GM18520 (cell line): Measurements from ENCODE around the gene STARD13.

Source experiments
- ATAC-seq: cut with Tn5 transposase; IDR thresholded peaks from one replicate; pipeline ENCODE4 v1.9.1; 2021; ENCODE audit not compliant: unreplicated experiment

STARD13 gene

DNA sequence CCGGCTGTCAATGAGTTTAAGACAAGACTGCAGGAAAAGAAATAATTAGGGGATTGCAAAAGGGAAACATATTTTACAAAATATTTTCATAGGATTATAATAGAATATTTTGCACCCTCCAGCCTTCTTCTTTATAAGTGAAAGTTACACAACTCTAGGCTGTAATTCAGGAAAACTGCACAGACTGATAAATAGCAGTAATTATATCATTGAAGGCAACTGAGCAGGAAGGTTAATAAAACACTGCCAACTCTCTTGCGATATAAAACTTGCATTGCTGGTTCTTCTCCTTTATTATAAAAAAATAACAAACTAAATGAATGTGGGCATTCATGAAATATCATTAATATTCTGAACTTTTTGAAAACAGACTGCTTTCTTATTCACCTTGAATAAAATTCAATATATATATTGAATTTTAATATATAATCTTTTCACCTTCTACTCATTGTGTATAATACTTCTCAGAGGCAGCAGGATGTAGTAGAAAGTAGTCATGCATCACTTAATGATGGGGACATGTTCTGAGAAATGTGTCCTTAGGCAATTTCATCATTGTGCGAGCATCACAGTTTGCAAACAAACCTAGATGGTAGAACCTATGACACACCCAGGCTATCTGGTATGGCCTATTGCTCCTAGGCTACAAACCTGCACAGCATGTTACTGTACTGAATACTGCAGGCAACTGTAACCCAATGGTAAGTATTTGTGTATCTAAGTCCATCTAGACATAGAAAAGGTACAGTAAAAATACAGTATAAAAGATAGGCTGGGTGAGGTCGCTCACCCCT, 24.9 kb upstream of the STARD13 start:
- ATAC-seq: no peak

DNA sequence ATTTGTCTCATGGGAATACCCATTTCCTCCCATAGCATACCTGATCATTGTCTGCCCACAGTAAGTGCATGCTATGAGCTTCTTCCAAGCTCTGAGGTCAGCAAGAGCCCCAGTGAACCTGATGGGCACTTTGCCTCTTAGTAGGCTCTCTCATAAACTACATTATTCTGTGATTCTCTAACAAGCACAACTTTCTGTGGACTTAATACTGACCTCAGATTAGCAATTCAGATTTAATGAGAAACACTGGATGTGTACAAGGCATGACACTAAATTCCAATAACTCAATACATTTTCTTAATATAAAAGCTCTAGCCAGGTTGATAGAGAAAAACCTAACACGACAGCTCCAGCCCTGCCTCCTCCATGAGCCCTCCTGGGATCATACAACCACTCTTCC, 23.3 kb upstream of the STARD13 start:
- ATAC-seq: no peak

DNA sequence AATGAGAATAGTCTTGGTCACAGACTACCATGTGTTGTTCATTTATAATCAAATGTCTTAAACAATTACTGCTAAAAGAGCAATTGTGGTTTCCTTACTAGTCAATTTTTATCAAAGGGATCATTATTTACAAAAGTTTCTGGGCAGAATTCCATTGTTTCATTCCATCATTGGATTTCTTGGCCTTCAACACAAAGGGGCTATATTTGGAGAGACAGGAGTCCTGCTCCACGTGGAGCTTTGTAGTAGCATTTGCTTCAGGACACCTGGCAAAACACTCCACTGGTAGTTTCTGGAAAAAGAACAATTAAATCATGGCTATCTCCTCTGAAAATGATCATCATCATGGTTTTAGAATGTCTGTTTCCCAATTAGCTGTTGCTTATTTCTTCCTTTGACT, 22.3 kb upstream of the STARD13 start:
- ATAC-seq: no peak

DNA sequence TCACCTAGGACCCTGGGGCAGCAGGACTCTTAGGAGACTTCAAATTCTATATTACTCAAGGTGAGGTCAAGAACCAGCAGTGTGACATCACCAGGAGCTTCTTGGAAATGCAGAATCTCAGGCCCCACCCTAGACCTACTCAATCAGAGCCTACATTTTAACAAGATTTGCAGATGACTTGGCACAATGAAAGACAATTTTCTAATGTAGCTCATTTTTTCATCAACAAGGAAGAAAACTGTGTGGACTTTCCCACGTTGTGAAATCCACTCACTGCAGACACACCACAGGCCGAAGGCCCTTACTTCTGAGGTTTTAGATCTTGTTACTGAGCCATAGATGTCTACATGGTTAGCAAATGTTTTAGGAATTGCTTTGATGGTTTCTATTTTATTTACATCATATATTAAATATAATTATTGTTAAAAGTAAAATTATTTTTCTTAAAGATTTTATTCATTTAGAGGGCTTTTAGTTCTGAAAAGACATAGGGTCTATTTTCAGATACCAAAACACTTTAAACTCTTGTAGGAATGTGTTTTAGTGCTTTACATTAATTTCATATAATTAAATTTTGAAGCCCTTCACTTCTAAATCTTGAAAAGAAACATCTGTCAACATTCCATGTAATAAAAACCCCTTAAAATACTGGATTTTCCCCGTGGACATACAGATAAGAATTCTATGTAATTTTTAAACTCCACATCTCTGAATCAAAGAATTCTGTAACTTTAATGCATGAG, 18.5 kb upstream of the STARD13 start:
- ATAC-seq: no peak

DNA sequence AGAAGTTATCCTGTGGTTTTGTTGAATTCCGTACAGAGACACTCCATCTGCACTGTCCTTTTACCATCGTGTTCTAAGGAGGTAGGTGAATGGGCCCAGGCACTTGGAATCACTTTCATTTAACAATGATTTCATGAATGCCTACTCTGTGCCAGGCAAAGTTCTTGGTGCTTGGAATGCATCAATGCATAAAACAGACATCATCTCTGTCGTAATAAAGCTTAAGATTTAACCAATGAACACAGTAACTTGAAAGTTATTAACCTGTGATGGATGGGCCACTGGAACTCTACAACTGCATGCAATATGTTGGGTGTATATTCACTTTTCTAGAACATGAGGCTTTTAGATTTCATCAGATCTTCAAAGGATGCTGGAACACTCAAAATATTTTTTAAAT, 14.1 kb upstream of the STARD13 start:
- ATAC-seq: no peak

DNA sequence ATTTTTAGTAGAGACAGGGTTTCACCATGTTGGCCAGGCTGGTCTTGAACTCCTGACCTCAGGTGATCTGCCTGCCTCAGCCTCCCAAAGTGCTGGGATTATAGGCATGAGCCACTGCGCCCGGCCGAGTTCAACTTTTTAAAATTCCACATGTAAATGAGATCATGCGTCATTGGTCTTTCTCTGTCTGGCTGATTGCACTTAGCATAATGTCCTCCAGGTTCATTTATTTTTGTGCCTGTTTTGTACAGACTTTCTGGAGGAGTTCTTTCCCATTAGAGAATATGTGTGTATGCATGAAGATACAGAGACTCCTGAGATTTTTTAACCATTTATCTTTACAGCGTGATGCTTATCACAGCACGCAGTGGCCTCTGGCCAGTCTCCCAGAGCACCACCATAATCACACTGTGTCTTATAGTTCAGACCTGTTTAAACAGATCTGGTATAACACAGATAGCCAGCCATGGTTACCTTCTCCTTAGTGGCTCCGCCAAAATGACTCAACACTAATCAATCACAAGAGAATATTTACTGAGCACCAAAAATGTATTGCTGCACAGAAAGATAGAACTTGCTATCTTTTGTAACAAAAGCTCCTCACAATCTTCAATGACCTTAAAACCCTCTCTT, 11.4 kb upstream of the STARD13 start:
- ATAC-seq: no peak

DNA sequence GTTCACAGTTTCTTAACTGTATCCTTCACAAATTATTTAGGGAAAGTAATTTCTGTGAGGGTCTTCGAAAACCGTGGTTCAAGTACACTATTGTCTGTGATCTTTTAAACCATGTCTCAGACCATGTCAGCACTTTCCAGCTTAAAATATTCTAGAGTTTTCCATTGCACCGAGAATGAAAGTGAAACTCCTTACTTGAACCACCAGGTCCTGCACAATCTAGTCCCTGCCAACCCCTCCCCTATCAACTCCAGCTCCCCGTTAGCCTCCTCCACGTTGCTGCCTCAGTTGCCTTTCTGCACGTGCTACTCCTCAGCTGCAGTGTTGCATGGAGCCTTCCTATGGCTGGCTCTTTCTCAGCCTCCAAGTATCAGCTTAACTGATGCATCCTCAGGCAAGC, 7.2 kb upstream of the STARD13 start:
- ATAC-seq: no peak

DNA sequence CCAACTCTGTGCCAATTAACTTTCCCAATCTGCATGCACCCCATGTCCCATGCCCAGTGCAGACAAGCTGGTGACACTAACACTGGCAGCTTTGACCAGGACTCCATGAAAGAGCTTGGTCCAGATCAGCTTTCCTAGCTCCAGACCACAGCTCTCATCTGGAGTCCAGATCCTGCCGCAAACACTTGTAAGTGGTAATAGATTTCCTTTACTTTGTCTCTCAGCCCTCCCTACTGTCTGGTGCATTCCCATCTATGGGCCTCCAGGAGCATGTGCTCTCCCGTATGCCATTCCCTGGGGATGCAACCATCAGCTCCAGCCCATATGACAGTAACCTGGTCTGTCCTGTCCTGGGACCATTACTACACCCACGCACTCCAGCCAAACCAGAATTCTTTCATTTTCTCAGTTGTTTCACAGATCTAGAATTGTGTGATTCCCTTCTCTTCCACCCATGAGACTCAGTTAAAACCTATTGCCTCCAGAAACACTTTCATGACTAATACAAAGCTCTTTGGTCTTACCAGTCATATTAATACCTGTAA, 4.9 kb upstream of the STARD13 start:
- no peak for ATAC-seq

DNA sequence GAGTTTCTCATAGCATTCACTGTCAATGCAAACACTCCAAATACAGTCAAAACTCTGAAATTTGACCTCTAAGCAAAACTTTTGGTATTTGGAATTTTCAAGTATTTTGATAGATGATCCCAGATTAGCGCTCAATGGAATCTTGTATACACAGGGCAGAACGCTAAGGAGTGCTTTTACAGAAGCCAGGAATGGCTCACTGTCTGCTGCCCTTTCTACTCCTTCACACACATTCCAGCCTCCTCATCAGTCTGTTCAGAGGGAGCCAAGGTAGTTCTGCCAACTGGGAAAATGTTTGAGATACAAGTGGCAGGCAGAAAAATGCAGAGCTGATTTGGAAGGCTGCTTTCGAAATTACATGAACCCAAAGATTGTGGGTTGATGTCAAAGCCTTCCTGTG, 4.4 kb upstream of the STARD13 start:
- no peak for ATAC-seq

DNA sequence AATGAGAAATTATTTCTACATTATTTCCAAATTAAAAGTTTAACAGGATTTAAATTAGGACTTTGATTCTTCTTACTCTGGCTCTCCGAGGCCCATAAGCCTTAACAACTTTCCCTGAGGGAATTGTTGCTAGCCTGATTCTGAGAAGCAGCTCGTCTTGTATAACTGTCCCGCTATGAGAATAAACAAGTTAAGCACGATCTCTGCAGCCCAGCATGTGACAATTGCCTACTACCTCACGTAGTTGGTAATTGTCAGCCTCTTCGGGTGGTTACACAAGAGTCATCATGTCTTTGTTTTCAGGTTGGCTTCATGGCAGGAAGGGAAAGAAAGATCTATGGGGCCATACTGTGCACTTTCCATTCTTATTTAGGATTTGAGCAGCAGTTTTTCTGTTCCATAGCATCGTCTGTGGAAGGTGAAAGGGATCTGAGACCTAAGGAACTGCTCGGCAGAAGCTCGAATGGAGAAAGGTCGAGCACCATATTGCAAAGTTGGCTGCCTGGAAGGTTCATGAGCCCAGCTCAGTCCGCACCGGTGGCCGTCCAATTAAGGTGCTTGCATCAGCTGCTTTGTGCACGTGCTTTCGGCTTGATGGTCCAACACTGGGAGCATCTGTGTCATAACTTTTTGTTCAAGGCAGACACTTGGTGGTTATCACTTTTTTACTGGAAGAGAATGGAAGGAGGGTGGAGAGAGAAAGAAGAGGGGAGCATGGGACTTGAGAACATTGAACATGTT, 1.8 kb upstream of the STARD13 start:
- ATAC-seq: no peak

DNA sequence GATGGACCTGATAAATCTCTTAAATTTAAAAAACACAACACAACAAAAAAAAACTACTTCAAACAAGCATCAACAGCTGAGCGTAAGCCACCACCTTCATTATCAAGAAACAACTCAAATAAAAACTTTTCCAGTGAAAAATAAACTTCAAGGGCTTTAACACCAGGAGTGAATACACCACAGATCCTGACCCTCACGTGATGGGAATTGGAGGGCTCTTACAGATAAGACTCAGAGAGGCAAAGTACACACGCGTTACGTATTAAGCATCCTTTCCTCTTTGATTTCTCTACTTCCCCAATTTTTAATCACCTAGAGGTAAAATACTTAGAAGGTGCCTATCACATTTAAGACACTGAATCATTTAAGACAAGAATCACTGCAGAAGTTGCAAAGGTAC, 573 bp upstream of the STARD13 start:
- ATAC-seq: no peak

DNA sequence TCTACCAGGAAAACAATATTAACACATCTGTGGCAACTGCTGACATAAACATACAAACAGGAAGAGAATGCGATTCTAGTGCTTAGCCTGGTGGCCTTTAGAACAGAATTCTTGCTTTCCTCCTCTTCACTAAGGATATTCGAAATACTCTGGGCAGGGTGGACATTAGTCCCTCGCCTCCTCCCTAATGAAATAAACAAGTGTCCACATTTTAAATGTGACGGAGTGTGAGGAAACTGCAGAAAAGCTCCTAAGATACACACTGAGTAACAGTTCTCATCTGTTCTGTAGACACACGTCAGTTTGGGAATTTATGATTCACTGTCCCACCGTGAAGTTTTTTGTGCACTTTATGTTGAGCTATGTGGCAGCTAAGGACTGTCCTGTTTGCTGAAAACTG, 639 bp downstream of the STARD13 start:
- no peak for ATAC-seq

DNA sequence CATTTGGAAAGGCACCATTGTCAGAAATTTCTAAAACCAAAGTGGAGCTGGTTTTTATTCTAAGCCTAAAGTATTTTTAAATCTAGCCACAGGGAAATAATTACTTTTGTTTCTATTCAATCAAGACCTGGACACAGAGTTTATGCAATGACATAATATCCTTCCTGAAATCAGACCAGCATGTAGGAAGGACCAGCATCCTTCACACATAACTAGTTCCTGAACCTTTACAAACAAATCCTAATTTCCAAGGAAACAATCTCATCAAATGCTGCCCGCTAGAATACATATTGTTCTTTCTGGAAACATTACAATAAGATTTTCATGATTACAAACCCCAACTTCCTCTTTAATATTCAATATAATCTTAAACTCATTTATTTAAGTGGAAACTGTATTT, 1.5 kb downstream of the STARD13 start:
- no peak for ATAC-seq

DNA sequence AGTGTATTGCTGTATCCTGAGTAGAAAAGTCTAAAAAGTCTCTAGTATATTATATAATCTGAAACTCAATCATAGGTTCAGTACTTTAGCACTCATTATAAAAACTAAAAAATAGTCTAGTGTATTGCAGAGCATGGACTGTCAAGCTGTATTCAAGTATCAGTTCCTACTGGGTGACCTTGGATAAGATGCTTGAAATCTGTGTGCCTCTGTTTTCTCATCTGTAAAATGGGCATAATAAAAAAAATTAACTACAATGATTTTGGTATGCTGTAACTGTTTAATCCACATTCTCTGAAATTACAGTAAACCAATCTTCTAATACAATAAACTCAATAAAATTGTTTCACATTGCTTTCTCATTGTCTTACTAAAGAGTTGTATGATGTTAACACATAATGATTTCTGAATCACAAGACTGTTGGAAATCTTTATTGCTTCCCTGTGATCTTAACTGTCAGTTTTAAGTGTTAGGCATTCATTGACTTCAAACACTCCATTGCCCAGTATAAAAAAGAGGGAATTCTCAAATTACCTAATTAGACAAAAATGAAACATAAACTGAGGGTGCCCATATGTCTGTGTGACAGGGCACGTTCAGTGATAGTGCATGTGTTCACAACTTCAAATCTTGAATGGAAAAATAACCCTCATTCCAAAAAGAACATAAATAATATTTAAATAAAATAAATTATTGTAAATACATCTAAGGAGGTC, 2.2 kb downstream of the STARD13 start:
- no peak for ATAC-seq

DNA sequence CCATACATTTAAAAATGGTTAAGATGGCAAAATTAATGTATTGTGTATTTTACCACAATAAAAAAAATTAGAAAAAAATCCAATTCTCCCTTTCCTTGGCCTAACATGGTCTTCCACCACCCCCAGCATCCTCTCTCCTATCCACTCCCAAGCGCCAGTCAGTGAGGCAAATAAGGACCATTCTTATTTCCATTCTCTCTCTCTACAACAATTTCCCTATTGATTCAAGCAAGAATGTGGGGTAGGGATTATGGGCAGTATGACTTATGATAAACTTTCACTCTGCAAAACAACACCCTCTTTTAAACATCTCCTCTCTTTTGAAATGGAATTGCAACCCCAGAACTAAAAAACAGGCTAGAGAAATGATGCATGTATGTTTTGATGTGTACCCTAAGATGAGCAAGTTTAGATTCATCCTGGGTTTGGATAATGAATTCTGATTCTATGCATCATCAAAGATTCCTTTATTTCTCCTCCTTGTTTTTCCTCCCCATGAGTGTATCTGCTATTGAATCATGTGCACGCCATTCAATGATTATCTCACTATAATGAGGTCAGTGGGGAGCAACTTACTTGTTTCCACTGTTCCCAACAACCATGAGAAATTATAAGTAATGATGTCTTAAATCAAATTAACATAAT, 3.5 kb downstream of the STARD13 start:
- no peak for ATAC-seq

DNA sequence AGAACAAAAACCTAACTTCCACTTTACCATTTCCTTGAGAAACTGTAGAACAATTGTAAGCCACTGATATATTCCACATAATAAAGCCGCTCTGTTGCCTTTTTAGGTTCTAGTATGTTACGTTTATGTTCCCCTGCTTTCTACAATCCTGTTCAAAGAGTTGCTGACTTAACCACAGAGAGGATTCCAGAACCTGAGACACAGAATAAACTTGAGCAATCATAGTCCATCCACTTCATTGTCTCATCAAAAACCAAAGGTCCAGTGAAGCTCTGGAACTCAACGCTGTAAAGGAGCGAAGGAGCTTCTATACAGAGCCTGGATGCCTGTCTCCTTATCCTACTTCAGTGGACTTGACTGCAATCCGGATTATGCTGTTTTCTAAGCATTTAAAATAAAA, 4.6 kb downstream of the STARD13 start:
- no peak for ATAC-seq

DNA sequence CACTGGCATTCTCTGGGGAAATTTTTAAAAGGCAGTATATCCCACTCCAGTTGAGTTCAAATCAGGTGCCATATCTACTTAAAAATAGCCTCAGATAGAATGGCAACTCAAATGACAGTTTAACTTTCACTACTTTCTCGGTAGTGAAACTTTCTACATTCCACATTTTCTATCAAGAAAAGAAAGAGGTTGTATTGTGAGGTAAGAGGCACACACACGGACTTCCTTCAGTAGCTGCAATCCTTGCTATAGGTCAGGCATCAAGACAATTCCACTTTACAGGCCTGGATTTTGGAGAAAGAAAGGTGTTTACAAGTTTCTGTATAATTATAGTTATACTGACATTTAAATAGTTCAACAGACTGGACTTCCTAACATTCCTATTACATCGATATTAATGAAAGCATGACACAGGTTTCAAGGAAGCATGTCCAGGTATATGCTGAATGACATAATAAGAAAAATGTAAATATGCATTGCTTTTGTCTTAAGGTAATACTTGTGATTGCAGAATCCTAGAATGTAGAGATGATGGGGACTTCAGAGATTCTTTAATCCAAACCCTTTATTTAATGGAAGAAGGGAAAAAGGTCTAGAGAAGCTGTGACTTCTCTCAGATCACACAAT, 5.2 kb downstream of the STARD13 start:
- ATAC-seq: no peak

DNA sequence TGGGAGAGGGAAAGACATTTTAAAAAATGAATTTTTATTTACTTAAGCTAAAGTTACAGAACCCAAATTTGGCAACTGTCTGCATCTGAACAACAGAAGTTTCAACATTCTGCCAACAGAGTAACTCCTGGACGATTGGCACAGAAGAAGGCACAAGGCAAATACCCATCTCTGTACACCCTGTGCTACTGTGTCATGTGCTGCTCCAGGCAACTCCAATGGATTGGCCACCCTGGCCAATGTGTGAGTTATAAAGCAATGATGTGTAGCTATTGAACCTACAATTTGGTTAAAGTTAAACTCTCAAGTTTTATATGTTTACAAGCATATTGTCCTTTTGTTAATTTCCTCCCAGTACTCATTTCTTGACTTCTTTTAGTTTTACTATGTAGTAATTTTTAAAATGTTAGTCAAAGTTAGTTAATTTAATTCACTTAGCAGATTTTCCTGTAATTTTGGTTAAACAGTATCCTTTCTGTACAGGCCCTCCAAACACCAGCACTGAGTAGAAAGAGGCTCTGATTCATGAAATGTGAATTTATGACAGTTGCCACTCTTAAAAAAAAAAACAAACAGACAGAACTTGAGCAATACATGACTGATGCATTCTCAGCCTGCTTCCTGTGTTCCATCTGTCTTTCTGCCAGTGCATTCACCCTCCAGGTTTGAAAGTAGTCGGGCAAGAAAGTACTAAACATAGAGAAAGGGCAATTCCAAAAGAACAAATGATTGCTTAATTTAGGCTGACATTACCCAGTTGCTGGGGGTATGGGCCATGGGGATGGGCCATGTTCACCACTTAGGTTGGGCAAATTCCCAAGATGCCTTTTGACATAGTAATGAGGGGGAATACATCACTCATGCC, 5.9 kb downstream of the STARD13 start:
- no peak for ATAC-seq

DNA sequence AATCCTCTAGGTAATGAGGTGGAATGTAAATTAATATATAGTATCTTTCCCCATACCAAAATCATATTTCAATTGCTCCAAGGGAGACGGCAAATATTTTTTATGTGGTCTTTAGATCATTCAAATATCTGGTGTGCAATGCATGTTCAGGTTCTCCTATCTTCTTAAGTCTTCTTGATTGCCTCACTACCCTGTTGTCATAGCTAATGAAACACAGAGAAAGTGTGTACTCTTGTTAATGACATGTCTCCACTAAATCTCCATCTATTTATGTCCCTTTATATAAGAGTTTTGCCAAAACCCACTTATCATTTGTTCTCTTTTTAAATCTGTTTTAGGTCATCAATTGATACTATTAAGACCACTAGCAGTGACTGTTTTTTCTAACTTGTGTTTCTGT, 6.6 kb downstream of the STARD13 start:
- no peak for ATAC-seq
